MCF 10A (cell line): ENCODE results near the gene ARHGAP22. TPM values are rescaled to one million over a fixed set of nuclear protein-coding genes. Genes with fewer than 3 reads are reported as not detected.

Experiments
- BruUV-seq: library from RNA; stranded (reverse); fragments of 400-500 nt; replicated peaks from 2 replicates; lab custom pipeline; 2021; lab: Mats Ljungman, UMichigan
- CTCF ChIA-PET: fragments of 300-600 bp; sonication (Branson Sonifier 250); formaldehyde crosslinking; extraction: SDS; loops from one replicate; lab custom pipeline; 2021; ENCODE audit warnings: antibody characterized with exemption, inconsistent platforms; lab: Yijun Ruan, JAX
- POLR2A ChIA-PET: fragments of 300-600, 350-650 bp; sonication (Branson Sonifier 250); formaldehyde crosslinking; extraction: SDS; loops from one replicate; lab custom pipeline; 2020; ENCODE audit warnings: antibody characterized with exemption, inconsistent platforms; lab: Yijun Ruan, JAX
- DNase-seq: peaks from one replicate; pipeline ENCODE4 v3.0.0-alpha.2; 2018; ENCODE audit not compliant: unreplicated experiment
- H3K27ac Mint-ChIP-seq: one replicate; pipeline ENCODE4 v1.8.0; 2022; ENCODE audit warnings: mild to moderate bottlenecking, low read depth, mixed read lengths; ENCODE audit not compliant: unreplicated experiment
- H3K27me3 Mint-ChIP-seq: one replicate; pipeline ENCODE4 v1.8.0; 2022; ENCODE audit warnings: mixed read lengths; ENCODE audit not compliant: insufficient read depth, unreplicated experiment
- H3K36me3 Mint-ChIP-seq: one replicate; pipeline ENCODE4 v1.8.0; 2022; ENCODE audit warnings: mild to moderate bottlenecking, moderate library complexity, mixed read lengths; ENCODE audit not compliant: insufficient read depth, unreplicated experiment
- H3K4me1 Mint-ChIP-seq: one replicate; pipeline ENCODE4 v1.8.0; 2022; ENCODE audit warnings: mixed read lengths; ENCODE audit not compliant: insufficient read depth, unreplicated experiment
- H3K4me3 Mint-ChIP-seq: one replicate; pipeline ENCODE4 v1.8.0; 2022; ENCODE audit warnings: mild to moderate bottlenecking, moderate library complexity, mixed read lengths; ENCODE audit not compliant: unreplicated experiment
- H3K9me3 Mint-ChIP-seq: one replicate; pipeline ENCODE4 v1.8.0; 2022; ENCODE audit warnings: mixed read lengths; ENCODE audit not compliant: unreplicated experiment
- intact Hi-C: fragments of 100-400 bp; cut with micrococcal nuclease; formaldehyde crosslinking; loops from 2 replicates; pipeline ENCODE4 v1.14.1; 2022
- total RNA-seq: library from RNA; stranded (reverse); gene quantifications from 2 replicates; pipeline ENCODE4 v1.2.3, GENCODE V29; 2022
- TF ChIP-seq, protein P1 (sequence below): fragments of 200-600 bp; IDR thresholded peaks from one replicate; pipeline ENCODE4 v1.8.0; 2022; ENCODE audit warnings: antibody characterized with exemption, mild to moderate bottlenecking; ENCODE audit not compliant: unreplicated experiment

The ARHGAP22 gene
- total RNA-seq, 1 experiment from 2014 or later = 6.3 TPM

DNA sequence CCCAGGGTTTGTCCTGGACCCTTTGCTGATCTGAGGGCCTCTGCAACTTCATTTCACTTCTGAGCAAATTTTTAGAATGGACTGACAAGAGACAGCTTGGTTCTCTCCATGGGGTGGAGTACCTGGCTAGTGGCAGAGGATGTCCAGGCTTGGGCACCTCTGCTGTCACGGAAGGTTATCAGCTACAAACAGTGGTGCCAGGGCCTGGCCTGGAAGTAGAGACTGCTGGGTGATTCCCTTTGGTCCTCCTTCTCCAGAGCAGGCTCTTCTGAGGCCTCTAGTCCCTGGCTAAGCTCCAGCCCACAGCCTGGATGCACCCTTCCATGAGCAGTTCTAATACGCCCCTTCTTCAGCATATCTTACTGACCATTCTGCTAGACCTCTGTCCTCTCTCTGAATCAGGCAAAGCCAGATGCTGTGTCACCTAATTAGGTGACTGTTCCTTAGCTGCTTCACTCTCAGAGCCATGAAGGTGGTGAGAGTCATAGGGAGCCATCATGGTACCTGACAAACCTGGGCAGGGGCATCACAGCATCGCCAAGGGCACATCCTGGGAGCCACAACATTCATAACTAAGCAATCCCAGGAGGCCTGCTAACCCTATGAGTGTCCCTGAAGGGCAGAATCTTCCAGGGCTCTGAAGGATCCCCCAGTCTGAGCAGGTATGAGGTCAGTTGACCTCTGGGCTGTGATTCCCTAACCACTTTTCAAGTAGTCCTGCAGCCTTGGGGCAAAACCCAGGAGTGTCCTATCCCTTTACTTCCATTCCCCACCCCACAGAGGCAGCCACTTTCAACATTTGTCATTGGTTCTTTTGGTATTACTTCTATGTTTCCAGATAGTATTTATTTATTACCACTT, 4.0 kb downstream of the ARHGAP22 start:
- H3K27me3 Mint-ChIP-seq = no peaks in the 10 kb centered on the region
- CTCF ChIA-PET = interaction anchor here (3.3 kb wide), 1 partner anchor 55 kb away, joined by 21 read pairs; no protein-coding TSS in a partner anchor
- H3K36me3 Mint-ChIP-seq = no peaks in the 10 kb centered on the region
- no TSS peak for BruUV-seq
- peaks cover 34% of the 10 kb centered on the region for H3K4me1 Mint-ChIP-seq
- H3K4me3 Mint-ChIP-seq = no peak overlapping the region
- H3K27ac Mint-ChIP-seq = no peak overlapping the region
- no peaks in the 10 kb centered on the region for H3K9me3 Mint-ChIP-seq
- DNase-seq = no peak
- TF ChIP-seq, protein P1, sequence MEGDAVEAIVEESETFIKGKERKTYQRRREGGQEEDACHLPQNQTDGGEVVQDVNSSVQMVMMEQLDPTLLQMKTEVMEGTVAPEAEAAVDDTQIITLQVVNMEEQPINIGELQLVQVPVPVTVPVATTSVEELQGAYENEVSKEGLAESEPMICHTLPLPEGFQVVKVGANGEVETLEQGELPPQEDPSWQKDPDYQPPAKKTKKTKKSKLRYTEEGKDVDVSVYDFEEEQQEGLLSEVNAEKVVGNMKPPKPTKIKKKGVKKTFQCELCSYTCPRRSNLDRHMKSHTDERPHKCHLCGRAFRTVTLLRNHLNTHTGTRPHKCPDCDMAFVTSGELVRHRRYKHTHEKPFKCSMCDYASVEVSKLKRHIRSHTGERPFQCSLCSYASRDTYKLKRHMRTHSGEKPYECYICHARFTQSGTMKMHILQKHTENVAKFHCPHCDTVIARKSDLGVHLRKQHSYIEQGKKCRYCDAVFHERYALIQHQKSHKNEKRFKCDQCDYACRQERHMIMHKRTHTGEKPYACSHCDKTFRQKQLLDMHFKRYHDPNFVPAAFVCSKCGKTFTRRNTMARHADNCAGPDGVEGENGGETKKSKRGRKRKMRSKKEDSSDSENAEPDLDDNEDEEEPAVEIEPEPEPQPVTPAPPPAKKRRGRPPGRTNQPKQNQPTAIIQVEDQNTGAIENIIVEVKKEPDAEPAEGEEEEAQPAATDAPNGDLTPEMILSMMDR = no peak
- intact Hi-C loops = no loop called here
- POLR2A ChIA-PET = no interaction called here

DNA sequence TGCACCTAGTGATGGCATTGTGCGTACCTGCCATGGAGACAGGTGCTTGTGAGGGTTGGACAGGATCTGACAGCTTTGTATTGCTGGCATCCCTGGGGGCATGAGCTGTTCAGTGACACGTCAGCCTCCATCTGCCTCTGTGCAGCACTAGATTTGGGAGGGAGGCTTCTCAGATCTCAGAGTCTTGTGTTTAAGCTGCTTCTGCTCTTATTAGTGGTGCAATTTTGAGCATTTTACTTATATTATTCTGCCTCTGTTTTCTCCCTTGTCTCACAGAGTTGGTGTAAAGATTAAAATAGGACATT, 5.1 kb downstream of the ARHGAP22 start:
- Mint-ChIP-seq H3K4me3 (no peak overlapping the region), H3K4me1 (peaks cover 33% of the 10 kb centered on the region), H3K9me3 (no peaks in the 10 kb centered on the region), H3K36me3 (no peaks in the 10 kb centered on the region), H3K27me3 (no peaks in the 10 kb centered on the region), H3K27ac (no peak overlapping the region)
- TF ChIP-seq, protein P1 = no peak
- BruUV-seq = no TSS peak
- intact Hi-C loops = no loop called here
- DNase-seq = no peak
- CTCF ChIA-PET = interaction anchor here (0.7 to 3.3 kb wide), 4 partner anchors 9 to 56 kb away, joined by 3 to 21 read pairs (median 6); no protein-coding TSS in a partner anchor
- POLR2A ChIA-PET = interaction anchor here (0.7 to 0.8 kb wide), 2 partner anchors 11 kb away, joined by 3 to 4 read pairs; no protein-coding TSS in a partner anchor

DNA sequence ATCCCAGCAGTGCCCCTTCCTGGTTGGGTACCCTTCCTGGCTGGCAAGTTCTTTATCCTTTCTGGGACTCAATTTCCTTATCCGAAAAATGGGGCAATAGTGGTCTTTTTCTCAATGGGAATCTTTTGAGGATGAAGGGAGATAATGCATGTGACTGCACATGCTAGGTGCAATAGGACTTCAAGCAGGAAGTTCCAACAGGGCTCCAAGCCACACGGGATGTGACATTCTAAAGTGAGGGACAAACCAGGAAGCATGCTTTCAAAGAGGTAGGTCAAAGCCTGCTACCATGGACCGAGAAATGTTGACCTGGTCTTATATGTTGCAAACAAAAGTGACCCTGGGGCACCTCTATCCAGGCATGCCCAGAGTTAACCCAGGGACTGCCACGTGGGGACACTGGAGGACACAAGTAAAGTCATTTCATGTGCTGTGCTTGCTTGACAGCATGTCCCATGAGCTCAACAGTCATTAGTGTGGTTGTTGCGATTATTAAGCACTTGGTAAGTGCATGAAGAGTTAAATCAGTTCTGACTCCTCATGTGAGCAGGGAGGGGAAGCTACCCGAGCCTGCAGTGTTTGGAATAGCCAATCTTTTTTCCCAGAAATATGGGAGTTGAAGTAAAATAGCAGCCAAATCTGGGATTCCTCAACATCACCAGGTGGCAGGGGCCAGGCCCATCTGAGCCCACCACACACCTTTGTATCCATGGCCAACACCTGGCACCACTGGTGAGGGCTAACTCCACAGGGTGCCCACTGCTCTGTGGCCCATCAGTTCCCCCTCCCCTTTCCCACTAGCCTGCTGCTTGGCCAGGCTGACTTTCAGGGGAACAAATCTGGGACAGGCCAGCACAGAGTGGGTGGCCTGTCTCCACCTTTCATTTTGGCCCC, 5.7 kb downstream of the ARHGAP22 start:
- no peaks in the 10 kb centered on the region for H3K9me3 Mint-ChIP-seq
- H3K4me1 Mint-ChIP-seq = peaks cover 31% of the 10 kb centered on the region
- no peak for DNase-seq
- BruUV-seq = no TSS peak
- intact Hi-C loops = no loop called here
- CTCF ChIA-PET = interaction anchor here (1.5 to 3.3 kb wide), 3 partner anchors 9 to 57 kb away, joined by 4 to 21 read pairs (median 8); no protein-coding TSS in a partner anchor
- no peak overlapping the region for H3K27ac Mint-ChIP-seq
- POLR2A ChIA-PET = interaction anchor here (0.7 to 0.8 kb wide), 2 partner anchors 10 to 11 kb away, joined by 3 to 4 read pairs; no protein-coding TSS in a partner anchor
- TF ChIP-seq, protein P1 = no peak
- H3K27me3 Mint-ChIP-seq = no peaks in the 10 kb centered on the region
- no peaks in the 10 kb centered on the region for H3K36me3 Mint-ChIP-seq
- H3K4me3 Mint-ChIP-seq = no peak overlapping the region
